Colonic mucosa (tissue), 4 donors: ENCODE measurements around the gene FOXL1. TPM values are rescaled to one million over a fixed set of nuclear protein-coding genes. Genes with fewer than 3 reads are reported as not detected.

Experiments
- DNase-seq: peaks from one replicate; pipeline ENCODE4 v3.0.0-alpha.2; 2020
- H3K27ac ChIP-seq: fragments of 200-600 bp; one replicate; pipeline ENCODE4 v1.8.0; 2021
- H3K27me3 ChIP-seq: fragments of 200-600 bp; one replicate; pipeline ENCODE4 v1.8.0; 2021
- H3K36me3 ChIP-seq: fragments of 200-600 bp; one replicate; pipeline ENCODE4 v1.8.0; 2021
- H3K4me1 ChIP-seq: fragments of 200-600 bp; one replicate; pipeline ENCODE4 v1.8.0; 2021; ENCODE audit warnings: mild to moderate bottlenecking
- H3K4me3 ChIP-seq: fragments of 200-600 bp; one replicate; pipeline ENCODE4 v1.8.0; 2021
- H3K9ac ChIP-seq, 2 donors: one replicate each; pipeline ENCODE4 v1.7.0; 2013; ENCODE audit warnings: control low read depth in 2 of 2, low read depth in 2 of 2, low read length in 2 of 2
- H3K9me3 ChIP-seq: fragments of 200-600 bp; one replicate; pipeline ENCODE4 v1.8.0; 2021
- CTCF ChIP-seq: fragments of 200-600 bp; IDR thresholded peaks from one replicate; pipeline ENCODE4 v1.8.0; 2022; ENCODE audit warnings: antibody characterized with exemption, mild to moderate bottlenecking
- intact Hi-C: fragments of 100-400 bp; cut with DNase I; formaldehyde crosslinking; loops from one replicate; pipeline ENCODE4 v1.14.1; 2022
- total RNA-seq, 2 donors: library from RNA; stranded (reverse); fragmentation: NEBNext Ultra II Directional in 1 of 2; extraction: Animal tissue kit (Norgen Biotek cat#: 25700) in 1 of 2; gene quantifications; one replicate each; pipeline ENCODE4 v1.2.1, GENCODE V29; 2021
- donor health status: healthy.
- donor health status: DM: no; HTN: no; CAD: no.
- donor health status: DM: no; HTN: no; CAD: no.

Gene FOXL1
- total RNA-seq, 2 donors from 2014 or later = 2.5 to 3.2 TPM

DNA sequence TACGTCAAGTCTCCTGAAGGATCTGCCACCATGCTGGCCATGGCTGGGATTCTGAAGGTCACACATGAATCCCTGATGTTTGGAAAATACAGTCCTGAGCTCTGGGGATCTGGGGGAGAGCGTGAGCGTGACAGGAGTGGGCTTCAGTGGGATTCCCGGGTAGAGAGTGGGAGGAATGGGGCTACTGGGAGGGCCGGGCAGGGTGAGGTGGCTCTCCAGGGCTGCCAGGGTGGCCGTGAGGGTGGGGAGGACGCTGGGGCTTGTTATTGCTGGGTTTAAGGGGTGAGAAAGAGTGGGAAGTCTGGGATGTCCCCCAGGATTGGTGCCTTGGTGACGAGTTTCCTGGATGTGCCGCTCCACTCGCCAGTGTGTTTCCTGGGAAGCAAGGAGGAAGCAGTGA is 31.3 kb downstream of the FOXL1 start:
- Histone ChIP-seq H3K27me3 (no peaks in the 10 kb centered on the region), H3K9ac (no peak overlapping the region), H3K36me3 (no peaks in the 10 kb centered on the region), H3K9me3 (no peaks in the 10 kb centered on the region), H3K27ac (no peak overlapping the region), H3K4me1 (no peaks in the 10 kb centered on the region), H3K4me3 (no peak overlapping the region)
- intact Hi-C loops = no loop called here
- no peak for DNase-seq
- no peak for TF ChIP-seq CTCF

DNA sequence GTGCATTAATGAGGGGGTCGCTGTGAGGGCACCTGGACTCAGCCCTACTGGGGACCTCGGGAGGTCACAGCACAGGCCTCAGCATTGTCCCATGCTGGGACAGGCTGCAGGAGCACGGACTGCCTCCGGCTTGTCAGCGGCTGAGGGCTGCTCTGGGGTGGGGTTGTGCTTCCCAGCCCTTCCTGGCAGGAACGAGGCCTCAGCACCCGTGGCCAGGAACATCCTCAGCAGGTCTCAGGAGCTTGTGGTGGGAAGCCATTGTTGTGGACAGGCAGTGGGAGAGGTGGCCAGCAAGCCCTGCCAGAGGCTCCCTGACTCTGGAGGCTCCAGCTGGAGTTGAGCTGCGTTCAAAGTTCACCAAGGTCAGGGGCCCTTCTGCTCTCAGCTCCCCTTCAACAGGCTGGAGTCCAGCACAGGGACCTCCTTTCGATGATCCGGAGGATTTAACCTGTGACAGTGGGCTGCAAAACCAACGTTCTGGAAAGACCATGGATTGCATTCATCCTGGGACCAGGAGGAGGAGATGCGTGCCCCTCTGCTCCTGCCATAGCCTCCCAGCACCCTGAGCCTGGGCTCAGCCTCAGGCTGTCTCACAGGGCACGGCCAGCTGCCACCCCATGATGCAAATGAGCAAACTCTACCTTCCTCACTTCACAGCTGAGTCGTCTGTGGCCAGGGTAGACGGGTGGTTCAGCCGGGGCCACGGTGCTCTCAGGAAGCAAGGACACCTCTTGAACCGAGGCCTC is 32.6 kb downstream of the FOXL1 start:
- intact Hi-C loops = no loop called here
- TF ChIP-seq CTCF = no peak
- H3K9me3 ChIP-seq = no peaks in the 10 kb centered on the region
- H3K4me3 ChIP-seq = no peak overlapping the region
- H3K36me3 ChIP-seq = no peaks in the 10 kb centered on the region
- DNase-seq = no peak
- H3K27ac ChIP-seq = no peak overlapping the region
- H3K9ac ChIP-seq = no peak overlapping the region
- no peaks in the 10 kb centered on the region for H3K27me3 ChIP-seq
- H3K4me1 ChIP-seq = no peaks in the 10 kb centered on the region

- H3K4me3 ChIP-seq = no peak overlapping the region
- intact Hi-C loops = no loop called here
- H3K36me3 ChIP-seq = no peaks in the 10 kb centered on the region
- no peak overlapping the region for H3K27ac ChIP-seq
- DNase-seq = no peak
- H3K27me3 ChIP-seq = no peaks in the 10 kb centered on the region
- H3K9me3 ChIP-seq = no peaks in the 10 kb centered on the region
- no peak overlapping the region for H3K9ac ChIP-seq
- H3K4me1 ChIP-seq = no peaks in the 10 kb centered on the region
- no peak for TF ChIP-seq CTCF
Measured at GRCh38 chr16:86611525-86611855, 33.1 kb downstream of the FOXL1 start.

DNA sequence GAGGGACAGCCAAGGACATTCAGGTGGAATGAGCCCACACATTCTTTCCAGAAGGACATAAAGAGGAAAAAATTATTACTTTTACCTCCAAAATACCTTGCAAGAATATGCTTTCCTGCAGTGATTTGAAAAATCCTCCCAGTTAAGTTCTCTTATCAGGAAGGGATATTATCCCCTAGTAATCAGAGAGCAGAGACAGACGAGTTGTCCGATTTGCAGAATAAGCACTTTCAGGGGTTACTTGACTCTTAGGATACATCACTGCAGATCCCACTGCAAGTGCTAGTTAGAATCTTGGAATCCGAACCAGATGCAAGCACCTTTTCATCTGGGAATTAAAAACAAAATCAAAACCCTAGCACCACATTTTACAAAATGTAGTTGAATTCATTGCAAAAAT is 33.6 kb downstream of the FOXL1 start:
- no peak for TF ChIP-seq CTCF
- no peak for DNase-seq
- Histone ChIP-seq H3K4me1 (no peaks in the 10 kb centered on the region), H3K9me3 (no peaks in the 10 kb centered on the region), H3K4me3 (no peak overlapping the region), H3K27me3 (no peaks in the 10 kb centered on the region), H3K9ac (no peak overlapping the region), H3K36me3 (no peaks in the 10 kb centered on the region), H3K27ac (no peak overlapping the region)
- intact Hi-C loops = no loop called here

DNA sequence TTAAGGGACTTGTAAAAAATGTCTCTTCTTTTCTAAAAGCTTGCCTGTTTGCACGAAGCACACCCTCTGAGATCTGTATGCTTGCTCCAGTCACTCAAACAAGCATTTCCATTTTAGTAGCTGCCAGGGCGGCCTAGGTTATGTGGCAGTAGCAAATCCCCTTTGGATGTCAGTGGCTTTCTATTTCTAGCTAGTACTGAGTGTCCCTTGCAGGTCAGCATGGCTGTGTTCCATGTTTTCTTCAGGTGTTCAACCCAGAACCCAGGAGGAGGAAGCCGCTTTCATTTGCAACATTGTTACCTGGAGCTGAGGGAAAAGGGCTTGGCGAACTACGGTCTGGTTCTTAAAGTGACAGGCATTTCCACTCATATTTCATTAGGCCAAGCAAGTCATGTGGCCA is 36.4 kb downstream of the FOXL1 start:
- DNase-seq = no peak
- intact Hi-C loops = no loop called here
- Histone ChIP-seq H3K36me3 (no peaks in the 10 kb centered on the region), H3K9ac (no peak overlapping the region), H3K27me3 (no peaks in the 10 kb centered on the region), H3K9me3 (no peaks in the 10 kb centered on the region), H3K4me3 (no peak overlapping the region), H3K4me1 (no peaks in the 10 kb centered on the region), H3K27ac (no peak overlapping the region)
- no peak for TF ChIP-seq CTCF
